GM20431 (cell line): Measurements from ENCODE around the gene TBX15.

Experiments used
- in situ Hi-C: fragments of 300-500 bp; cut with MseI, MboI; formaldehyde crosslinking; loops from one replicate; pipeline ENCODE4 v1.15.0; 2020; ENCODE audit warnings: low sequenced_read_pairs; ENCODE audit not compliant: unreplicated experiment

Gene TBX15

GRCh38 chr1:118988186-118989005 lies at the start of gene TBX15:
TBX15 (minus strand) TSS chr1:118988343; CDS start chr1:118987795, 548 bp downstream.
- in situ Hi-C loops = no loop called here

DNA sequence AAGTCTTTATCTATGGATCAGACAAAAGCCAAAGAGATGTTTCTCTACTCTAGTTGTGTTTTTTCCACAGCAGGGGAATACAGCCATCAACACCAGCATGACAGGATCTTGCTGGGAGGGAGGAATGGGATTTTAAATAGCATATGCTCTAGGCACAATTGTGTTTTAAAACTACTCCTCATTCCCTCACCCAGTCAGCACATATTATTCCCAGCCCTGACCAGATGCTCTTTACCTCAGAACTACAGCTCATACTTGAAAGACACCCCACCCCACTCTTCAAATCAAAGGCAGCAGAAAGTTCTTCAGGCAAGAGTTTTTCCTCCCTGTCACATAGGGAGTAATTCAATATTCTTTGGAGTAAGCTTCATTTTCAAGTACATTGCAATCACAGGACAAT lies 46.2 kb upstream of the TBX15 start:
- in situ Hi-C loops = no loop called here

DNA sequence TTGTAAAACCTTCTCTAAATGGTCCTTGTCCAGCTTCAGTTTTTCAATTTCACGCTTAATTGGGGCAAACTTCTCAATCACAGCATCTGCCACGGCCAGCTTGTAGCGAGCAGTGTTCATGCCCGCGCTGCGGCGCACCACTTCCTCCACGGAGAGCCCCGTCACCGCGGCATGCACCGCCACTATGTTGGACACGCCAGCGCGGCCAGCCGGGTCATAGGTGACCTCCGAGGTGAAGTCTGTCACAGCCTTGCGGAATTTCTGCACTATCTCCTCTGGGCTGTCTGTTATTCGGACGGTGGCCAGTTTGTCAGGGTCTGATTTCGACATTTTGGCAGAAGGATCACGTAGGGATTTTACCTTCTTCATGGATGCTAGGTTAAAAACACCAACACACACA lies 44.8 kb upstream of the TBX15 start:
- in situ Hi-C loops = no loop called here

- in situ Hi-C loops = no loop called here
Observed at GRCh38 chr1:119027759-119028158, 39.6 kb upstream of the TBX15 start.

DNA sequence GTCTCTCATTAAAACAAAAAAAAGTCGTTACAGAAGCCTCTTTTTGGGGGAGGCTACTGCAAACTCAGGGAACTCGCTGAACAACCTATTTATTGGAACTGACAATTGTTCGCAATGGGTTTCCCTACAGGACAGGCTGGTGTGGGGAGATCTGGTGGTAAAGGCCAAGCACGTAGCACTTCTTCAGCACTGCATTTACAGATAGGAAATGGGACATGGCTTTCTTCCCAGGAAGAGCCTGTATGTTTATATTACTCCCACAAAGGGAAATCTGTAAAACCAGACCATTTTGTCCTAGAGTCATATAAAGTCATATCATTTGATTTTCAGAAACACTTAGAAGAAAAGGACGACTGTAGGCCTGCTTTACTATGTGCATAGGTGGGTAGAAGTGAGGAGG lies 38.8 kb upstream of the TBX15 start:
- in situ Hi-C loops = no loop called here

DNA sequence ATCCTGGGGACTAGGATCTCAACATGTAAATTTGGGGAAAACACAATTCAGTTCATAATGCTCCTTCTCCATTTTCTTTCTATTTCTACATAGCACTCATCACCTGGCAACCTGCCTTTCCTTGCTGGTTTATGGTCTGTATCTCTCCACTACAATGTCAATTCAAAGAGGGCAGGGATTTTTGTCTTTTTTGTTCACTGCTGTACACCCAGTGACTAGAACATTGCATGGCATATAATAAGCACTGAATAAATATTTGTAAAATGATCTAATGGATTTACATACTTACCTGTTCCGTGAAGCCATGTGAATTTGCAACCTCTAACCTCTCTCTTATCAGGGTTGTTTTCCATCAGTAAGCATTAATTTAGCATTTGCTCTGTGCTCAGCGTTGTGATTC lies 27.4 kb upstream of the TBX15 start:
- in situ Hi-C loops = loop anchor here (10.0 kb wide), 1 partner anchor 861 kb away; no protein-coding TSS in a partner anchor

DNA sequence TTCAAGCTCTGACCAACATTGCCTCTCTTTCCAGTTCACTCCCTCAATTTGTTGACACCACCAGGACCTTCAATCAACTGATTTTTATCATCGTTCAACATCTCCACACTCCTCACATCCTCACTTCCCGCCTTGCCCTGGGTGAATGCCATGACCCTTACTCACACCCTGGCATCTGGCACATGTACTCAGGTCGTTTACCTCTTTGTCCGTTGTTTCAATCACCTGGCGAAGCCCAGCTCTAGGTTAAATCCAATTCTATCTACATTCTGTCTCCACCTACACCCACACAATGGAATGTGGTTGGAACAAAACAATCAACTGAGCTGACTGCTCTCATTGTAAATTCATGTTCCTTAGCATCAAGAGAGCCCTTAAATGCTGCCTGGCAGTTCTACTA lies 24.2 kb upstream of the TBX15 start:
- in situ Hi-C loops = loop anchor here (10.0 kb wide), 1 partner anchor 858 kb away; no protein-coding TSS in a partner anchor

DNA sequence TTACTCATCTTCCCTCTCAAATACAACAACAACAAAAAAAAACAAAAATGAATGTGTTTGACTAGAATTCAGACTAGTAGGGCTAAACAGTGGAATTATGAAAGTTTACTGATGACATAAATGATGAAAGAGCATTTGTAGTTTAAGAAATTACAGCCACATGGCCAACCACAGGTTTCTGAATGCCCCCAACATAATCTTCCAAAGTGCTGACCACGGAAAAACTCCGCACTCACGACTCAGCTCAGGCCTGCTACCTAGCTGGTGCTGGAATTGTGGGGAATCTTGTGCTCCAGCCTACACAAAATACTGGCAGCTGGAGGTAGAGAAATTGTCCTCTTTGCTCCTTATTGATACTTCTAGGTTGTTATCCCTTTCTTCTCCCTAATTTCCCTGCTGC lies 23.6 kb upstream of the TBX15 start:
- in situ Hi-C loops = loop anchor here (10.0 kb wide), 1 partner anchor 857 kb away; no protein-coding TSS in a partner anchor

DNA sequence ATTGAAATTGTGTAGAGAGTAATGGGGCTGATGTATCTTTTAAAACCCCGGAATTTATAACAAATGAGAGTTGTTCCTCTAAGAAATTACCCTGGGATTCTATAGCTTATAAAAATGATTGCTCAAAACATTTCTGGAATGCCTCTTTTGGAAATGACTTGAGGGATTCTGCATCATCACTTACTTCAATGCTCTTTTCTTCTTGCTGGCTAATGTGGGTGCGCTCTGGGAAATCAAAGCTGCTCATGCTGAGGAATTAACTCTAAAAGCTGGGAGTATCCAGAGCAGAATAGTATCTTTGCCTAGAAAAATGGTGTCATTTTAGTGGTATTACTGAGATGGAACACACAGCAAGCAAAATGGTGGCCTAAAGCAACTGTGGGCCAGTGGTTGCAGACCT lies 23.0 kb upstream of the TBX15 start:
- in situ Hi-C loops = loop anchor here (10.0 kb wide), 1 partner anchor 856 kb away; no protein-coding TSS in a partner anchor

DNA sequence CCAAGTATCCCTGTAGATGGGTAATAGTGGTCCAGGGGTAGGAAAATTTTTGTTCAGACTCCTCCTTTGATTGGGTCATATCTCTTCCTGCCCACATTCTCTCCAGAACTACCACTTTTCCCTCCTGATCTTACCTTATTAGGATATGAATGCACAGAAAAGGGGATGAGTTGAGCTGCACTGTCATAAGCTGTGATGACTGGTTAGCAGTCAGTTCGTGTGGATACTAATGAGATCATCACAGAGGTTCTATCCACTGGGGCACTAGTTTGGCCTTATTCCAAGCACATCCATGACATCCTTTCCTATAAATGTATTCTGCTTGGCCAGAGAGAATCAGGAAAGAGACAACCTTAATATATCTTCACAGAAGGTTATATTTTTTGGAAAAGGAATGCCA lies 22.1 kb upstream of the TBX15 start:
- in situ Hi-C loops = loop anchor here (10.0 kb wide), 1 partner anchor 855 kb away; no protein-coding TSS in a partner anchor

- in situ Hi-C loops = no loop called here
Observed at GRCh38 chr1:119009312-119009655, 21.1 kb upstream of the TBX15 start.

DNA sequence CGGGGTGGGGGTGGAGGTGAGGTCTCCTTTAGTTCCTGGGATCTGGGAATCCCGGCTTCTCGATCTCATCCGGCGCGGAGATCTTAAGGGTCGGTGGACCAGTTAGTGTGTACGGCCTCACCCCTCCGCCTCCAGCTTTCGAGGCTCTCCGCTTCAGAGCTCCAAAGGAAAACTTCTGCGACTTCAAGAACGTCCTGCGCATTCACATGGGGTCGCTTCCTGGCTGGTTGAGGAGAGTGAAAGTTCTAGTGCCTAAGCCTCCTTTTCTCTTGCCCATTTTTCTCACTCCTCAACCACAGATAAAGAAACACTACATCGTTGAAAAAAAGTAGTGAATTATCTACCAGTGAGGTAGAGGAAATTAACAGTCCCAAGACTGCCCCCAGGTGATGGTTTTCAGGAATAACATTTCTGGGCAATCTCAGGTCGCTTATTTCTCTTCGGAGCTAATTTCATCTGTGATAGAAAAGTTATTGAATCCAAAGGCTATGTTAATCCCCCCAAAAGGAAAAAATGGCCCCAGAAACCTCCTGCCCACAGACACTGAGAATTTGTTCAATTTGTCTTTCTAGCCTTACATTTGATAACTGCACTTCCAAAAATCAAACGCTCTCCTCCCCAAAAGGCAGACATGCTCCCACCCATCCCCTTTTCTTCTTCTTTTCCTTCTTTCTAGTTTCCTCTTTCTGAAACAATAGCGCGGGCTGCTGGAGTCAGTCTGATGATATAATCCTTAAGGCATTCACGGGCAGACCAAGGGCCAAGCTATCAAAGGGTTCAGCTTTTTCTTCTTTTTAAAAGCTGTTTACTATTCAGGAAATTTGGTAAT lies 20.6 kb upstream of the TBX15 start:
- in situ Hi-C loops = no loop called here

- in situ Hi-C loops = no loop called here
Observed at GRCh38 chr1:119007670-119008482, 19.7 kb upstream of the TBX15 start.

GRCh38 chr1:119007339-119007669 lies 19.2 kb upstream of the TBX15 start:
- in situ Hi-C loops = no loop called here

DNA sequence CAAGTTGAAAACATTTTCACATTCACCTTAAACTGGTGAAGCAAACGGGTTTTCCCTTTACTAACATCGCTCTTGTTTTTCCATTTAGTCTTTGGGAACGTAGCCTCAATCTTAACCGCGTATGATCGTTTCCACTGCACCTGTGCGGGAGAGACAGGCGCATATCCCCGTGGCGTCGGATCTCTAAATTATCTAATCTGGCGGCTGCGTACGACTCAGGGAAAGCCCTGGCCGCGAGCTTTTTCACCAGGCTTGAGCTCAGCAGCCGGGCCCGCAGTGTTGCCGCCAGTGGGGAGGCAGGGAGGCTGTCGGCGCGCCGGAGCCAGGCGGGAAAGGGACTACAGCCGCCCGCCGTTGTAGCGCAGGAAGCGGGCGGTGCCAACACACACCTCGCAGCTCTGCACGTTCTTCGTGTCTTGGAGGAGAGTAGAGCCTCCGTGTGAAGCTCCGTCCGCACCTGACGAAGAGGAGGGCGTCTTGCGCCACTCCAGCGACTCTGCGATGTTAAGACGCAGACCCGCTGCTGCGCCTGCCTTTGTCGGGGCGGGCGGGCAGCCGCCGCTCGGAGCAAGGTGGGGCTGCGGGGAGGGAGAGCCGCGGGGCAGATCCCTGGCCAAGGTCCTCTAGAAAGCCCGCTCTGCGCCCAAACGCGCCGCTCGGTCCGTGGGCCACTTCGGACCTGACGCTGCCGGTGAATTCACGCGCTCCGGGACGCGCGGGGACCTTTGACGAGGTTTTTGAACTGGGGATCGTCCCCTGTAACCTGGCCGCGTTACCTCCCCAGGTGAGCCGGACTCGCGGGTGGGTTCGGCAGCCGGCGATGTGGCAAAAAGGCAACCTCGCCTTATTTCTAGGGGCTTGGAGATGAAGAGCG lies 18.5 kb upstream of the TBX15 start:
- in situ Hi-C loops = no loop called here

- in situ Hi-C loops = no loop called here
Observed at GRCh38 chr1:119005724-119006405, 17.7 kb upstream of the TBX15 start.

- in situ Hi-C loops = no loop called here
Observed at GRCh38 chr1:119004781-119005180, 16.6 kb upstream of the TBX15 start.

DNA sequence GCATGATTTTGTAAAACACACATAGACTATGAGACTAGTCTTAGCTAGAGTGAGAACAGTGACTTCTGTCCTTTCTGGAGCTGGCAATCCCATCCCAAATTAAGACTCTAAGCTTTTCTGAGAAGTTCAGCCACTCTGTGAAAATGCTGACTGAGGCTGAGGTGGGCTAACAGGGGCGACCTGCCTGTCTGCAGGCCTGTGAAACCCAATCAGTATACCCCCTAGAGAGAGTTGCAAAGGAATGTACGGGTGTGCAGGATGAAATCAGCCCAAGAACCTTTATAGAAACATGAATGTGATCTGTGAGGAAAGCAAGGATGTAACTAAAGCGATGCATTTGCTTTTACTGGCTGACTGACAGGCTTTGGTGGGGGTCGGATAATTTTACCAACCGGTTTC lies 16.0 kb upstream of the TBX15 start:
- in situ Hi-C loops = no loop called here
